Measurements from ENCODE around the gene BTAF1.
A peak's percentile ranks its signal among the peaks of the same experiment; 100 is the strongest.
"Not testable (repeated sequence)": the region's sequence is repeated elsewhere in the genome, so short reads cannot be mapped to it uniquely, and the experiment has no call there.

BTAF1 gene

GRCh38 chr10:91923371-91924211 lies at the start of gene BTAF1:
Gene BTAF1, plus strand, starts transcription at chr10:91923770. Its CDS starts 307 bp downstream, at chr10:91924077.
- peak; percentile 81 for DNase-seq (ENCODE audit: extremely low spot score, insufficient read length, low read depth)
- peak; percentile 95 for FAIRE-seq

- no peak for DNase-seq (ENCODE audit: extremely low spot score, insufficient read length, low read depth)
- no peak for FAIRE-seq
Observed at GRCh38 chr10:91875156-91875555, 48.4 kb upstream of the BTAF1 start.

GRCh38 chr10:91875779-91876178 lies 47.8 kb upstream of the BTAF1 start:
- DNase-seq (ENCODE audit: extremely low spot score, insufficient read length, low read depth) (no peak), FAIRE-seq (no peak)

GRCh38 chr10:91879515-91880170 lies 43.9 kb upstream of the BTAF1 start:
- DNase-seq (ENCODE audit: extremely low spot score, insufficient read length, low read depth): no peak
- no peak for FAIRE-seq

GRCh38 chr10:91880310-91880709 lies 43.3 kb upstream of the BTAF1 start:
- DNase-seq (ENCODE audit: extremely low spot score, insufficient read length, low read depth): no peak
- no peak for FAIRE-seq

GRCh38 chr10:91883549-91884444 lies 39.8 kb upstream of the BTAF1 start:
- DNase-seq (ENCODE audit: extremely low spot score, insufficient read length, low read depth) (no peak), FAIRE-seq (no peak)

GRCh38 chr10:91884536-91884935 lies 39.0 kb upstream of the BTAF1 start:
- no peak for DNase-seq (ENCODE audit: extremely low spot score, insufficient read length, low read depth)
- no peak for FAIRE-seq

GRCh38 chr10:91885362-91886079 lies 38.0 kb upstream of the BTAF1 start:
- FAIRE-seq (no peak), DNase-seq (ENCODE audit: extremely low spot score, insufficient read length, low read depth) (no peak)

GRCh38 chr10:91886954-91887271 lies 36.7 kb upstream of the BTAF1 start:
- FAIRE-seq (no peak), DNase-seq (ENCODE audit: extremely low spot score, insufficient read length, low read depth) (no peak)

- peak; percentile 15 for FAIRE-seq
Observed at GRCh38 chr10:91887272-91888076, 36.1 kb upstream of the BTAF1 start.

GRCh38 chr10:91891125-91892001 lies 32.2 kb upstream of the BTAF1 start:
- FAIRE-seq (no peak), DNase-seq (ENCODE audit: extremely low spot score, insufficient read length, low read depth) (no peak)

More at GRCh38 chr10:91887272-91888076, 36.1 kb upstream of the BTAF1 start:
- no peak for DNase-seq (ENCODE audit: extremely low spot score, insufficient read length, low read depth)

GRCh38 chr10:91893051-91893450 lies 30.5 kb upstream of the BTAF1 start:
- DNase-seq (ENCODE audit: extremely low spot score, insufficient read length, low read depth): no peak
- no peak for FAIRE-seq

- not testable (repeated sequence) for FAIRE-seq; DNase-seq (ENCODE audit: extremely low spot score, insufficient read length, low read depth)
Observed at GRCh38 chr10:91894261-91894685, 29.3 kb upstream of the BTAF1 start.

GRCh38 chr10:91896212-91896756 lies 27.3 kb upstream of the BTAF1 start:
- DNase-seq (ENCODE audit: extremely low spot score, insufficient read length, low read depth): no peak
- no peak for FAIRE-seq

- FAIRE-seq: no peak
- DNase-seq (ENCODE audit: extremely low spot score, insufficient read length, low read depth): no peak
Observed at GRCh38 chr10:91897421-91897820, 26.1 kb upstream of the BTAF1 start.

- FAIRE-seq (no peak), DNase-seq (ENCODE audit: extremely low spot score, insufficient read length, low read depth) (no peak)
Observed at GRCh38 chr10:91901784-91902677, 21.5 kb upstream of the BTAF1 start.

GRCh38 chr10:91907033-91907594 lies 16.5 kb upstream of the BTAF1 start:
- FAIRE-seq (no peak), DNase-seq (ENCODE audit: extremely low spot score, insufficient read length, low read depth) (no peak)
